Stimulated activated CD4-positive, alpha-beta T cell treated with anti-CD3 and anti-CD28 coated beads, Interleukin-12 subunit alpha, Interleukin-12 subunit beta, amount 100 ng/mL, for 24 hours (primary cell): ENCODE results near the gene PSME1.
"Not testable (repeated sequence)": the region's sequence is repeated elsewhere in the genome, so short reads cannot be mapped to it uniquely, and the experiment has no call there.

Experiments
- DNase-seq, 2 experiments: peaks; one replicate each; pipeline ENCODE4 v3.0.0-alpha.2; 2020; ENCODE audit warnings: low read depth in 2 of 2

Gene PSME1

GRCh38 chr14:24105609-24106239, 30.3 kb upstream of the PSME1 start:
- not testable (repeated sequence) for DNase-seq

GRCh38 chr14:24106672-24107271, 29.2 kb upstream of the PSME1 start:
- DNase-seq, result no peak

- DNase-seq, result no peak
These were observed 27.6 kb upstream of the PSME1 start for GRCh38 chr14:24108336-24108874.

GRCh38 chr14:24110060-24110459, 25.9 kb upstream of the PSME1 start:
- DNase-seq, result no peak

- DNase-seq, result no peak
These were observed 25.5 kb upstream of the PSME1 start for GRCh38 chr14:24110523-24110922.

GRCh38 chr14:24113379-24113800, 22.6 kb upstream of the PSME1 start:
- no peak for DNase-seq

GRCh38 chr14:24113801-24114531, 22.0 kb upstream of the PSME1 start:
- peak; percentile 60 to 68 for DNase-seq

GRCh38 chr14:24114532-24115421, 21.2 kb upstream of the PSME1 start, which contains the start of the genes DCAF11 and NRL:
Gene DCAF11 (plus strand): TSS chr14:24114777. CDS start chr14:24115595, 818 bp downstream.
Gene NRL (minus strand): TSS chr14:24114949. CDS start chr14:24082848, 32,101 bp downstream.
- DNase-seq, result peak; percentile 95 to 97

GRCh38 chr14:24115422-24116127, 20.4 kb upstream of the PSME1 start:
- DNase-seq, result no peak

GRCh38 chr14:24116128-24116814, 19.7 kb upstream of the PSME1 start:
- no peak for DNase-seq

GRCh38 chr14:24117179-24117578, 18.8 kb upstream of the PSME1 start:
- no peak for DNase-seq

- no peak for DNase-seq
These were observed 16.3 kb upstream of the PSME1 start for GRCh38 chr14:24119691-24120090.

GRCh38 chr14:24121210-24121609, 14.8 kb upstream of the PSME1 start:
- no peak for DNase-seq

GRCh38 chr14:24122416-24122815, 13.6 kb upstream of the PSME1 start:
- no peak for DNase-seq

- DNase-seq, result no peak
These were observed 13.1 kb upstream of the PSME1 start for GRCh38 chr14:24122898-24123297.

- DNase-seq, result no peak
These were observed 12.3 kb upstream of the PSME1 start for GRCh38 chr14:24123424-24124417.

- no peak for DNase-seq
These were observed 9.1 kb upstream of the PSME1 start for GRCh38 chr14:24126939-24127338.

GRCh38 chr14:24127673-24128072, 8.3 kb upstream of the PSME1 start:
- DNase-seq, result no peak

- no peak for DNase-seq
These were observed 6.5 kb upstream of the PSME1 start for GRCh38 chr14:24129410-24129998.
